Psoas muscle (tissue), 8 donors: ENCODE results near the gene SBNO2. TPM values are rescaled to one million over a fixed set of nuclear protein-coding genes. Genes with fewer than 3 reads are reported as not detected.

Experiments used
- ATAC-seq, 4 donors: fragments of 200-7000 bp; cut with Tn5 transposase; one replicate each; pipeline ENCODE4 v1.9.1; 2020; ENCODE audit warnings: moderate library complexity in 3 of 4, mild to moderate bottlenecking in 2 of 4
- DNase-seq, 2 donors: peaks; one replicate each; pipeline ENCODE4 v3.0.0-alpha.2; 2020
- H3K27ac ChIP-seq: fragments of 200-600 bp; one replicate; pipeline ENCODE4 v1.8.0; 2022
- H3K27me3 ChIP-seq, 3 donors: fragments of 200-600 bp in 1 of 3; one replicate each; pipeline versions ENCODE4 v1.6.1 to v1.8.0; 2013 to 2022; ENCODE audit warnings: low read length in 2 of 3, mild to moderate bottlenecking in 2 of 3, moderate library complexity in 1 of 3; ENCODE audit not compliant: insufficient read depth in 3 of 3
- H3K36me3 ChIP-seq, 2 donors: fragments of 200-600 bp in 1 of 2; one replicate each; pipeline versions ENCODE4 v1.6.1 to v1.8.0; 2013 to 2022; ENCODE audit warnings: low read depth in 1 of 2, mild to moderate bottlenecking in 1 of 2, moderate library complexity in 1 of 2; ENCODE audit not compliant: insufficient read depth in 1 of 2
- H3K4me1 ChIP-seq: fragments of 200-600 bp; one replicate; pipeline ENCODE4 v1.8.0; 2022
- H3K4me3 ChIP-seq: fragments of 200-600 bp; one replicate; pipeline ENCODE4 v1.8.0; 2022; ENCODE audit warnings: mild to moderate bottlenecking
- H3K9me3 ChIP-seq: fragments of 200-600 bp; one replicate; pipeline ENCODE4 v1.8.0; 2022
- CTCF ChIP-seq: fragments of 200-600 bp; IDR thresholded peaks from one replicate; pipeline ENCODE4 v1.8.0; 2022; ENCODE audit warnings: antibody characterized with exemption
- WGBS, 3 donors: extraction: QIAGEN DNeasy Blood & Tissue Kit; methylation state at CpG; one replicate each; pipeline versions ENCODE4 v1.1.6 to v1.1.7; 2013; 5-methylcytosine and 5-hydroxymethylcytosine counted together
- intact Hi-C, 2 donors: fragments of 100-400 bp; cut with DNase I; formaldehyde crosslinking; loops; one replicate each; pipeline versions ENCODE4 v1.11.0 to v1.14.2; 2022
- polyA plus RNA-seq, 3 donors: library from polyadenylated mRNA; stranded (reverse); fragments of 200-250 nt; gene quantifications; one replicate each; pipeline ENCODE4 v1.2.3, GENCODE V29; 2013
- total RNA-seq, 4 donors: library from RNA; stranded (reverse); fragmentation: NEBNext Ultra II Directional in 2 of 4; extraction: Animal tissue kit (Norgen Biotek cat#: 25700) in 2 of 4; gene quantifications; one replicate each; pipeline versions ENCODE4 v1.2.1 to v1.2.4, GENCODE V29; 2021 to 2023
- donor health status: healthy with polysubstance abuse.
- donor health status: DM: no; HTN: no; CAD: no; lungs with moderate emphysema.
- donor health status: Bipolar disorder and iron deficiency.
- donor health status: healthy.
- donor health status: DM: yes; HTN: yes; CAD: no.
- donor health status: DM: no; HTN: no; CAD: no.
- donor health status: DM: no; HTN: no; CAD: no.
- donor health status: DM: yes; HTN: yes; CAD: no.

Gene SBNO2
- total and polyA plus RNA-seq, 7 donors, result 18.5 to 138 (median 47.2) TPM

- DNase-seq (peak; percentile 67 to 83), ATAC-seq (peak in 2 of 4 donors; percentile 21 to 35)
- Histone ChIP-seq H3K27me3 (peaks cover 0 to 79% (median 39%) of the 10 kb centered on the region in 3 donors), H3K4me1 (peaks cover 23% of the 10 kb centered on the region), H3K4me3 (peak overlapping the region; percentile 53), H3K36me3 (no peaks in the 10 kb centered on the region), H3K9me3 (no peaks in the 10 kb centered on the region), H3K27ac (no peak overlapping the region)
- intact Hi-C loops, result no loop called here
- 50 to 62% (median 58%) methylated on average over 21 to 25 of the region's 25 CpGs for WGBS, 3 donors
- no peak for TF ChIP-seq CTCF
Observed at GRCh38 chr19:1069009-1069779, 104.9 kb downstream of the SBNO2 start.

- intact Hi-C loops, result no loop called here
- ATAC-seq (no peak), DNase-seq (peak; percentile 42 to 56)
- H3K4me3 ChIP-seq, result peak overlapping the region; percentile 53
- peaks cover 0 to 79% (median 39%) of the 10 kb centered on the region in 3 donors for H3K27me3 ChIP-seq
- no peaks in the 10 kb centered on the region for H3K9me3 ChIP-seq
- peaks cover 23% of the 10 kb centered on the region for H3K4me1 ChIP-seq
- no peak overlapping the region for H3K27ac ChIP-seq
- no peaks in the 10 kb centered on the region for H3K36me3 ChIP-seq
- WGBS, 3 donors, result 65 to 67% (median 65%) methylated on average over 42 to 45 of the region's 45 CpGs
- no peak for TF ChIP-seq CTCF
Observed at GRCh38 chr19:1068009-1069001, 105.8 kb downstream of the SBNO2 start.

- 4 to 6% (median 5%) methylated on average over 28 to 38 of the region's 38 CpGs for WGBS, 3 donors
- Histone ChIP-seq H3K36me3 (no peaks in the 10 kb centered on the region), H3K4me1 (peaks cover 23% of the 10 kb centered on the region), H3K4me3 (peak overlapping the region; percentile 53), H3K9me3 (no peaks in the 10 kb centered on the region), H3K27ac (no peak overlapping the region), H3K27me3 (peaks cover 0 to 77% (median 36%) of the 10 kb centered on the region in 3 donors)
- intact Hi-C loops, result no loop called here
- DNase-seq, result peak in 1 of 2 donors; percentile 20
- TF ChIP-seq CTCF, result no peak
- ATAC-seq, result no peak
Observed at GRCh38 chr19:1067341-1067957, 106.6 kb downstream of the SBNO2 start.

GRCh38 chr19:1066748-1067340, 107.2 kb downstream of the SBNO2 start, which contains the start of gene ARHGAP45:
Gene ARHGAP45 (plus strand): TSS chr19:1067167. CDS start chr19:1067406, 239 bp downstream.
- ATAC-seq (no peak), DNase-seq (peak; percentile 43 to 69)
- 4 to 6% (median 4%) methylated on average over 48 to 61 of the region's 61 CpGs for WGBS, 3 donors
- H3K27me3 ChIP-seq, result peaks cover 0 to 71% (median 35%) of the 10 kb centered on the region in 3 donors
- peaks cover 23% of the 10 kb centered on the region for H3K4me1 ChIP-seq
- intact Hi-C loops, result no loop called here
- H3K9me3 ChIP-seq, result no peaks in the 10 kb centered on the region
- H3K4me3 ChIP-seq, result peak within 1 kb of the TSS; percentile 53
- no peak within 1 kb of the TSS for H3K27ac ChIP-seq
- H3K36me3 ChIP-seq, result no peaks in the 10 kb centered on the region
- no peak for TF ChIP-seq CTCF
